ENCODE data around the gene POU5F2. TPM values are rescaled to one million over a fixed set of nuclear protein-coding genes. Genes with fewer than 3 reads are reported as not detected.

Gene POU5F2
- total and polyA plus RNA-seq, 5 donors from 2014 or later = 0.14 to 4.2 (median 0.17) TPM

DNA sequence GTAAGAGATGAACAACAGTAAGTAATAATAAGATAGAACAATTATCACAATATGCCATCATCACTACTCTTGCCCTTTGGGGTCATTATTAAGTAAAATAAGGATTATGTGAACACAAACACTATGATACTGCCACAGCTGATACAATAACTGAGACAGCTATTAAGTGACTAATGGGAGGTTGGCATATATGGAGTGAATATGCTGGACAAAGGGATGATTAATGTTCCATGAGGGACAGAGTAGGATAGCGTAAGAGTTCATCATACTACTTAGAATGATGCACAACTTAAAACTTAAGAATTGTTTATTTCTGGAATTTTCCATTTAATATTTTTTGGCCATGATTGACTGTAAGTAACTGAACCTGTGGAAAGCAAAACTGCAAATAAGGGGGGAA lies 16.6 kb downstream of the POU5F2 start:
- Mint-ChIP-seq H3K27me3 (no peaks in the 10 kb centered on the region), H3K27ac (no peak overlapping the region), H3K4me1 (peaks cover 13 to 26% (median 22%) of the 10 kb centered on the region in 4 donors), H3K36me3 (peaks cover 16% of the 10 kb centered on the region), H3K9me3 (peaks cover 0 to 4% (median 0%) of the 10 kb centered on the region in 7 donors), H3K4me3 (no peak overlapping the region)
- Histone ChIP-seq H3K4me3 (ENCODE audit: low read depth, low read length) (no peak overlapping the region), H3K36me3 (ENCODE audit: control insufficient read depth, insufficient read depth, low read length) (no peaks in the 10 kb centered on the region), H3K27me3 (ENCODE audit: control insufficient read depth, insufficient read depth, low read length) (no peaks in the 10 kb centered on the region), H3K4me1 (ENCODE audit: control insufficient read depth, insufficient read depth, low read length, poor library complexity, severe bottlenecking) (no peaks in the 10 kb centered on the region), H3K27ac (ENCODE audit: insufficient read depth, low read length, poor library complexity, severe bottlenecking) (no peak overlapping the region), H3K9me3 (ENCODE audit: control insufficient read depth in 2 of 2, low read length in 2 of 2) (no peaks in the 10 kb centered on the region)
- ATAC-seq (ENCODE audit: low read depth in 2 of 2) (no peak), DNase-seq (no peak)

DNA sequence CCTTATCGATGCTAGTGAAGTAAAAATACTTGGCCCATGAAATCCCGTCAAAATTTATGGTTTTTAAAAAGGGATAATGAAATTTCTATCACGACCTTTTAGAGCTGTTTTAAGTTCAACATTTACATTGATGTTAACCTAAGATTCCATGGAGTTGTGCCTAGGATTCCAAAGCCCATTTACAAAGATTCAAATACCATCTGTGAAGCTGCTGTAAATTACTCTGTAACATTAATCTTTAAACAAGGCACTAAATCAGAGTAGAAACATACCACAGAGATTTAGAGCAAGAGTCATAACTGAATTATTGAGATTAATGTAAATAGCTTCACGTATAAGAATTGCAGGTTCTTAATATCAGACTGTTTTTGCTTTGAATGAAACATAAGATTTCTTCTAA lies 17.7 kb downstream of the POU5F2 start:
- H3K27ac ChIP-seq (ENCODE audit: insufficient read depth, low read length, poor library complexity, severe bottlenecking) = no peak overlapping the region
- Mint-ChIP-seq H3K27me3 (no peaks in the 10 kb centered on the region), H3K36me3 (peaks cover 11% of the 10 kb centered on the region), H3K9me3 (no peaks in the 10 kb centered on the region), H3K4me1 (peaks cover 13 to 24% (median 22%) of the 10 kb centered on the region in 4 donors), H3K27ac (no peak overlapping the region), H3K4me3 (no peak overlapping the region)
- H3K4me3 ChIP-seq (ENCODE audit: low read depth, low read length) = no peak overlapping the region
- no peaks in the 10 kb centered on the region for H3K9me3 ChIP-seq (ENCODE audit: control insufficient read depth in 2 of 2, low read length in 2 of 2)
- no peak for ATAC-seq (ENCODE audit: low read depth in 2 of 2)
- H3K4me1 ChIP-seq (ENCODE audit: control insufficient read depth, insufficient read depth, low read length, poor library complexity, severe bottlenecking) = no peaks in the 10 kb centered on the region
- H3K36me3 ChIP-seq (ENCODE audit: control insufficient read depth, insufficient read depth, low read length) = no peaks in the 10 kb centered on the region
- H3K27me3 ChIP-seq (ENCODE audit: control insufficient read depth, insufficient read depth, low read length) = no peaks in the 10 kb centered on the region
- no peak for DNase-seq

DNA sequence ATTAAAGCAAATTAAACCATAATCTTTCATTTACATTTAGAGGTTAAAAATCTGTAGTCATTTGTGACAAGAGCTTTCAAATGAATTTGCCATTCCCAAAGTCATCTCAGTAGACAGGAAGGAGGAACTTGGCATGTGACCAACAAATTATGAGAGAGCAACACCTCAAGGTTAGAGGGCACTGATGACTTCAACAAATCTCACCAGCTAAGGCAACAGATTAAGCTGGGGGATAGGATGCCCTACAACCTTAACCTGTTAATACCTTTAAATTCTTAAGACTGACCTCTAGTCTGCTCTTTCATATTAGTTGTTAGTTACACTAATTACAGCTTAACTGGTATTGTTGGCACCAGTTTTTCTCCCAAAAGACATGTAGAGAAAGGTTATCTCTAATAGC lies 18.4 kb downstream of the POU5F2 start:
- no peaks in the 10 kb centered on the region for H3K9me3 ChIP-seq (ENCODE audit: control insufficient read depth in 2 of 2, low read length in 2 of 2)
- H3K27me3 Mint-ChIP-seq = no peaks in the 10 kb centered on the region
- H3K27ac ChIP-seq (ENCODE audit: insufficient read depth, low read length, poor library complexity, severe bottlenecking) = no peak overlapping the region
- peaks cover 17 to 24% (median 22%) of the 10 kb centered on the region in 4 donors for H3K4me1 Mint-ChIP-seq
- no peaks in the 10 kb centered on the region for H3K36me3 ChIP-seq (ENCODE audit: control insufficient read depth, insufficient read depth, low read length)
- H3K36me3 Mint-ChIP-seq = peaks cover 11% of the 10 kb centered on the region
- no peaks in the 10 kb centered on the region for H3K4me1 ChIP-seq (ENCODE audit: control insufficient read depth, insufficient read depth, low read length, poor library complexity, severe bottlenecking)
- ATAC-seq (ENCODE audit: low read depth in 2 of 2) (no peak), DNase-seq (no peak)
- no peaks in the 10 kb centered on the region for H3K27me3 ChIP-seq (ENCODE audit: control insufficient read depth, insufficient read depth, low read length)
- H3K4me3 Mint-ChIP-seq = no peak overlapping the region
- H3K27ac Mint-ChIP-seq = no peak overlapping the region
- no peaks in the 10 kb centered on the region for H3K9me3 Mint-ChIP-seq
- H3K4me3 ChIP-seq (ENCODE audit: low read depth, low read length) = no peak overlapping the region

DNA sequence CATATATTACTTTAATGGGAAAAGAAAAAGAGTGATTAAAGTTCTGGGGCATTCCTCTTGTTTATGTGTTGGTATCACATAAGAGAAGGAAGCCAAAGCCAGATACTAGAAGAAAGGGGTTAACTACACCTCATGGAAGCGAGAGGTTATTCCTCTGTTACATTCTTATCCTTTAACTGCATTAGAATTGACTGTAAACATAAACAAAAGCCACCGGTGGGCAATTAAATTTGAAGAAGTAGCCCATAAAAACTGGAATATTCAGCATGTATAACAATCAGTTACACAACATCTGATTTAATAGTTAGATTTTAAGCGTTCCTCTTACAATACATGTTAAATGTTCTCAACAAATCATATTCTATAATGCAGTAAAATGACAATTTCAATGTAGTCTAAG lies 18.8 kb downstream of the POU5F2 start:
- no peak for ATAC-seq (ENCODE audit: low read depth in 2 of 2)
- H3K4me3 Mint-ChIP-seq = no peak overlapping the region
- H3K27me3 Mint-ChIP-seq = no peaks in the 10 kb centered on the region
- H3K4me3 ChIP-seq (ENCODE audit: low read depth, low read length) = no peak overlapping the region
- no peak overlapping the region for H3K27ac ChIP-seq (ENCODE audit: insufficient read depth, low read length, poor library complexity, severe bottlenecking)
- DNase-seq = no peak
- no peaks in the 10 kb centered on the region for H3K9me3 Mint-ChIP-seq
- no peaks in the 10 kb centered on the region for H3K36me3 ChIP-seq (ENCODE audit: control insufficient read depth, insufficient read depth, low read length)
- H3K4me1 ChIP-seq (ENCODE audit: control insufficient read depth, insufficient read depth, low read length, poor library complexity, severe bottlenecking) = no peaks in the 10 kb centered on the region
- peaks cover 9% of the 10 kb centered on the region for H3K36me3 Mint-ChIP-seq
- H3K9me3 ChIP-seq (ENCODE audit: control insufficient read depth in 2 of 2, low read length in 2 of 2) = no peaks in the 10 kb centered on the region
- H3K27me3 ChIP-seq (ENCODE audit: control insufficient read depth, insufficient read depth, low read length) = no peaks in the 10 kb centered on the region
- no peak overlapping the region for H3K27ac Mint-ChIP-seq
- peaks cover 17 to 24% (median 22%) of the 10 kb centered on the region in 4 donors for H3K4me1 Mint-ChIP-seq

DNA sequence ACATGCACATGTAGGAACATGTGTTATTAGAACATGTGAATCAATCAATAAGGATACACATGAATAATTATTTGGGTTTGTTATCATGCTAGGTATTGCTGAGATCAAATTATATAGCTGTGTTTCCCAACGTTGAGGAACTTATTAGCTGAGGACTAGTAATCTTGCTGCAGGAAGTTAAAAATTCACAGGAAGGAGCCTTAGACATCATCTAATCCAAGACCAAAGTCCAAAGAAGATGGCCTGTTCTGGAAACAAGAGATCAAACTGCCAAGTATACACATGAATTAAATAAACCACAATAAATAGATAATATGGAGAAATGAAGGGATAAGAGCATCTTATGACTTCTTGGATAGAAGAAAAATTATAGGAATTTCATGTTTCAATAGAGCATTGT lies 19.9 kb downstream of the POU5F2 start:
- no peak for DNase-seq
- no peak for ATAC-seq (ENCODE audit: low read depth in 2 of 2)
- Mint-ChIP-seq H3K27me3 (no peaks in the 10 kb centered on the region), H3K36me3 (peaks cover 7% of the 10 kb centered on the region), H3K9me3 (peaks cover 0 to 1% (median 0%) of the 10 kb centered on the region in 7 donors), H3K4me3 (no peak overlapping the region), H3K27ac (peak overlapping the region in 1 of 3 donors; percentile 15), H3K4me1 (peaks cover 17 to 26% (median 23%) of the 10 kb centered on the region in 4 donors)
- Histone ChIP-seq H3K27ac (ENCODE audit: insufficient read depth, low read length, poor library complexity, severe bottlenecking) (no peak overlapping the region), H3K27me3 (ENCODE audit: control insufficient read depth, insufficient read depth, low read length) (no peaks in the 10 kb centered on the region), H3K4me1 (ENCODE audit: control insufficient read depth, insufficient read depth, low read length, poor library complexity, severe bottlenecking) (no peaks in the 10 kb centered on the region), H3K4me3 (ENCODE audit: low read depth, low read length) (no peak overlapping the region), H3K9me3 (ENCODE audit: control insufficient read depth in 2 of 2, low read length in 2 of 2) (no peaks in the 10 kb centered on the region), H3K36me3 (ENCODE audit: control insufficient read depth, insufficient read depth, low read length) (no peaks in the 10 kb centered on the region)

DNA sequence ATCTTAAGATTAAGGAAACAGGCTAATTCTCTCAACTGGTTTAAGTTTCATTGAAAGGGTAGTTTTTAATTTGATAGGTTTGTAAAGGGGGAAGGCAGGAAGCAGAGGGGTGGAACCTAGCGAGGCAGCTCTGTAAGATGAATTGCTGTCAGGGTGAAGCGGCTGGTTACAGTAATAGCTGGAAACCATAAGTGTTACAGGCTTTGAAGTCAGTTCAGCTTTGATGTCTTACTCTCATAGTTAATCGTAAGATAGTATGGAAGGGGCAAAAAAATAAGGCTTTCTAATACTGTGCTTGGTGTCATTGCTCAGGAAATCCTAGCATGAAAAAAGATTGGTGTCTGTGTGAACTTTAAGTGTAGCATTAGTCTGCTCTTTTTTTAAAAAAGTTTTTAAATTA lies 20.3 kb downstream of the POU5F2 start:
- Histone ChIP-seq H3K4me3 (ENCODE audit: low read depth, low read length) (no peak overlapping the region), H3K27ac (ENCODE audit: insufficient read depth, low read length, poor library complexity, severe bottlenecking) (no peak overlapping the region), H3K27me3 (ENCODE audit: control insufficient read depth, insufficient read depth, low read length) (no peaks in the 10 kb centered on the region), H3K4me1 (ENCODE audit: control insufficient read depth, insufficient read depth, low read length, poor library complexity, severe bottlenecking) (no peaks in the 10 kb centered on the region), H3K9me3 (ENCODE audit: control insufficient read depth in 2 of 2, low read length in 2 of 2) (no peaks in the 10 kb centered on the region), H3K36me3 (ENCODE audit: control insufficient read depth, insufficient read depth, low read length) (no peaks in the 10 kb centered on the region)
- Mint-ChIP-seq H3K4me3 (no peak overlapping the region), H3K9me3 (peaks cover 0 to 1% (median 0%) of the 10 kb centered on the region in 7 donors), H3K4me1 (peaks cover 17 to 26% (median 24%) of the 10 kb centered on the region in 4 donors), H3K36me3 (peaks cover 7% of the 10 kb centered on the region), H3K27me3 (no peaks in the 10 kb centered on the region), H3K27ac (peak overlapping the region in 2 of 3 donors; percentile 15 to 26)
- DNase-seq (peak in 2 of 3 donors; percentile 11 to 67), ATAC-seq (ENCODE audit: low read depth in 2 of 2) (peak; percentile 60 to 71)

DNA sequence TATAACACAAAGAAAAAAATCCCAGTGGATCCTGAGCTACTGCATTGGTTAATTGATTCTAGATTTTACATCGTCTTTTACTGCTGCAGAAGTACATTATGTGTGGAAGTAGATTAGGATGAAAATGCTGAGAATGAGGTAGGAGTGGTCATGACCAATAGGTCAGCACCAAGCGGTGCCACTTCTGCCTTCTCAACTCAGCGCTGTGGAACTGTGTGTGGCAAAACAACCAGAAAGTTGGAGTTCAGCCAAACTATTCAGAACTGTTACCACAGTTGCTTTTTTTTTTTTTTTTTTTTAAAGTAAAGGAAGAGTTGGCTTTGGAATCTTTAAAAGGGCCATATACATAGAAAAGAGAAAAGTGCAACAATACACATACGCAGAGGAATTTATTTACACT lies 24.2 kb downstream of the POU5F2 start:
- Mint-ChIP-seq H3K4me1 (peaks cover 16 to 25% (median 19%) of the 10 kb centered on the region in 4 donors), H3K27me3 (no peaks in the 10 kb centered on the region), H3K27ac (no peak overlapping the region), H3K36me3 (peaks cover 17% of the 10 kb centered on the region), H3K9me3 (peaks cover 0 to 3% (median 0%) of the 10 kb centered on the region in 7 donors), H3K4me3 (no peak overlapping the region)
- H3K36me3 ChIP-seq (ENCODE audit: control insufficient read depth, insufficient read depth, low read length) = no peaks in the 10 kb centered on the region
- no peak for DNase-seq
- ATAC-seq (ENCODE audit: low read depth in 2 of 2) = no peak
- no peaks in the 10 kb centered on the region for H3K27me3 ChIP-seq (ENCODE audit: control insufficient read depth, insufficient read depth, low read length)
- no peak overlapping the region for H3K4me3 ChIP-seq (ENCODE audit: low read depth, low read length)
- no peaks in the 10 kb centered on the region for H3K4me1 ChIP-seq (ENCODE audit: control insufficient read depth, insufficient read depth, low read length, poor library complexity, severe bottlenecking)
- no peak overlapping the region for H3K27ac ChIP-seq (ENCODE audit: insufficient read depth, low read length, poor library complexity, severe bottlenecking)
- H3K9me3 ChIP-seq (ENCODE audit: control insufficient read depth in 2 of 2, low read length in 2 of 2) = no peaks in the 10 kb centered on the region

DNA sequence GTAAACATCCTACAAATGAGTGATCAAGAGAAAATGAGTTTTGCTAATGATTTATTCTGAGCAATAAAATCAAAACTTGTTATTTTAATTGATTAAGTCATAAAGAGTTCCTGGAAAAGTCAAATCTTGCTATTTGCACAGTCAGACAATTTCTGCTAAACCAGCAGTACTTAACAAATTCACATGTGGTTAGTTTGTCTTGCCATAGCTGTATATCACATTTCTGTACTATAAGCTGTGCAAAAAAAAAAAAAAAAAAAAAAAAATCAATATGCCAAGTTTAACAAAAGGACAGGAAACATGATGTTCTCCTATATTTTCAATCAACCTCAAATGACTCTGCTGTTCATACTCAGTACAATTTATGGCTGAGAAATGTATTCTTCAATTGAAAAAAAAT lies 24.9 kb downstream of the POU5F2 start:
- no peaks in the 10 kb centered on the region for H3K27me3 Mint-ChIP-seq
- Histone ChIP-seq H3K36me3 (ENCODE audit: control insufficient read depth, insufficient read depth, low read length) (no peaks in the 10 kb centered on the region), H3K4me1 (ENCODE audit: control insufficient read depth, insufficient read depth, low read length, poor library complexity, severe bottlenecking) (no peaks in the 10 kb centered on the region), H3K4me3 (ENCODE audit: low read depth, low read length) (no peak overlapping the region), H3K27me3 (ENCODE audit: control insufficient read depth, insufficient read depth, low read length) (no peaks in the 10 kb centered on the region), H3K27ac (ENCODE audit: insufficient read depth, low read length, poor library complexity, severe bottlenecking) (no peak overlapping the region), H3K9me3 (ENCODE audit: control insufficient read depth in 2 of 2, low read length in 2 of 2) (no peaks in the 10 kb centered on the region)
- H3K4me3 Mint-ChIP-seq = no peak overlapping the region
- H3K9me3 Mint-ChIP-seq = peaks cover 0 to 3% (median 0%) of the 10 kb centered on the region in 7 donors
- peak in 1 of 3 donors; percentile 27 for DNase-seq
- H3K27ac Mint-ChIP-seq = no peak overlapping the region
- peaks cover 12 to 21% (median 16%) of the 10 kb centered on the region in 4 donors for H3K4me1 Mint-ChIP-seq
- peaks cover 17% of the 10 kb centered on the region for H3K36me3 Mint-ChIP-seq
- no peak for ATAC-seq (ENCODE audit: low read depth in 2 of 2)

All from CD4-positive, CD25-positive, alpha-beta regulatory T cell (primary cell).